GM12878 (cell line): Measurements from ENCODE around the gene PIAS2. TPM values are rescaled to one million over a fixed set of nuclear protein-coding genes. Genes with fewer than 3 reads are reported as not detected.

Source experiments
- ATF3 ChIP-seq: IDR thresholded peaks from 2 replicates; pipeline ENCODE4 v1.6.1; 2011; ENCODE audit warnings: low read depth, mild to moderate bottlenecking, low read length, moderate library complexity, borderline replicate concordance; ENCODE audit errors: extremely low read depth
- BCL3 ChIP-seq: IDR thresholded peaks from 2 replicates; pipeline ENCODE4 v1.6.1; 2011; ENCODE audit warnings: borderline replicate concordance, low read depth, mild to moderate bottlenecking, moderate library complexity, low read length; ENCODE audit not compliant: insufficient read depth, poor library complexity, severe bottlenecking
- GABPA ChIP-seq: IDR thresholded peaks from 2 replicates; pipeline ENCODE4 v1.6.1; 2014; ENCODE audit warnings: antibody characterized with exemption, low read depth, mild to moderate bottlenecking, inconsistent platforms
- HCFC1 ChIP-seq: fragments of 150-350 bp; IDR thresholded peaks from 2 replicates; pipeline ENCODE4 v1.6.1; 2014; ENCODE audit warnings: low read length
- MAX ChIP-seq: IDR thresholded peaks from 2 replicates; pipeline ENCODE4 v1.6.1; 2012; ENCODE audit warnings: low read depth, low read length, improper control_type of control experiment
- NKRF ChIP-seq: fragments of 450-650 bp; conservative IDR thresholded peaks from 2 replicates; pipeline ENCODE4 v1.6.1; 2017; ENCODE audit warnings: mild to moderate bottlenecking, moderate library complexity
- NR2F1 ChIP-seq: fragments of 450-650 bp; conservative IDR thresholded peaks from 2 replicates; pipeline ENCODE4 v1.6.1; 2017; ENCODE audit warnings: mild to moderate bottlenecking
- PAX5 ChIP-seq: IDR thresholded peaks from 2 replicates; pipeline ENCODE4 v1.6.1; 2011; ENCODE audit warnings: low read depth, low read length, borderline replicate concordance
- RB1 ChIP-seq: fragments of 450-650 bp; formaldehyde crosslinking; IDR thresholded peaks from 2 replicates; pipeline ENCODE4 v1.6.1; 2017; ENCODE audit warnings: mild to moderate bottlenecking, borderline replicate concordance
- RELB ChIP-seq: fragments of 450-650 bp; IDR thresholded peaks from 2 replicates; pipeline ENCODE4 v1.6.1; 2017; ENCODE audit warnings: low read depth, mild to moderate bottlenecking, moderate library complexity
- SKIL ChIP-seq: fragments of 450-650 bp; IDR thresholded peaks from 2 replicates; pipeline ENCODE4 v1.6.1; 2017; ENCODE audit warnings: mild to moderate bottlenecking, low read depth, inconsistent platforms; ENCODE audit not compliant: poor library complexity, severe bottlenecking
- SMAD5 ChIP-seq: IDR thresholded peaks from 2 replicates; pipeline ENCODE4 v1.6.1; 2016; ENCODE audit warnings: antibody characterized with exemption, low read depth
- SMC3 ChIP-seq: IDR thresholded peaks from 2 replicates; pipeline ENCODE4 v1.6.1; 2011; ENCODE audit warnings: low read length, improper control_type of control experiment, borderline replicate concordance
- SP1 ChIP-seq: IDR thresholded peaks from one replicate; pipeline ENCODE4 v1.6.1; 2011; ENCODE audit warnings: low read depth, low read length
- USF1 ChIP-seq: IDR thresholded peaks from 2 replicates; pipeline ENCODE4 v1.6.1; 2011; ENCODE audit warnings: borderline replicate concordance, low read depth, mild to moderate bottlenecking, moderate library complexity, mixed read lengths, low read length; ENCODE audit not compliant: insufficient read depth; ENCODE audit errors: extremely low read length
- USF2 ChIP-seq: IDR thresholded peaks from 2 replicates; pipeline ENCODE4 v1.6.1; 2011; ENCODE audit warnings: low read depth, low read length, improper control_type of control experiment, borderline replicate concordance
- ZNF217 ChIP-seq: fragments of 450-650 bp; IDR thresholded peaks from 2 replicates; pipeline ENCODE4 v1.6.1; 2017; ENCODE audit warnings: antibody characterized with exemption, mild to moderate bottlenecking
- ZNF274 ChIP-seq: IDR thresholded peaks from one replicate; pipeline ENCODE4 v1.8.0; 2011; ENCODE audit not compliant: insufficient read length, insufficient read depth
- ZNF384 ChIP-seq: IDR thresholded peaks from 2 replicates; pipeline ENCODE4 v1.6.1; 2012; ENCODE audit warnings: low read depth, mild to moderate bottlenecking, low read length, improper control_type of control experiment, borderline replicate concordance
- ZZZ3 ChIP-seq: IDR thresholded peaks from 2 replicates; pipeline ENCODE4 v1.6.1; 2011; ENCODE audit warnings: low read depth; ENCODE audit not compliant: control insufficient read depth, insufficient read length
- polyA plus RNA-seq, 11 experiments: library from polyadenylated mRNA; depleted of rRNA in 4 of 11; unstranded in 6 of 11; stranded (reverse) in 5 of 11; fragments of >200 nt; fragmentation: Nextera tagmentation in 4 of 11; fragmentation: Illumina TruSeq in 1 of 11; extraction: Ambion mirVana in 4 of 11; extraction: Trizol in 1 of 11; gene quantifications; 1 replicate in 1 of 11; 2 replicates in 10 of 11; pipeline versions ENCODE4 v1.2.1 to v1.2.3, GENCODE V29; 2011 to 2016; ENCODE audit warnings: inconsistent platforms in 2 of 11, missing spikeins in 2 of 11, low read depth in 1 of 11
- total RNA-seq, 4 experiments: library from RNA; depleted of rRNA in 3 of 4; stranded (reverse); fragments of >200 nt in 3 of 4; fragmentation: Illumina TruSeq in 1 of 4; extraction: Trizol in 1 of 4; gene quantifications; 2 replicates each; pipeline versions ENCODE4 v1.2.1 to v1.2.3, GENCODE V29; 2013 to 2021

The PIAS2 gene
- total and polyA plus RNA-seq, 10 of the 15 experiments (the other 5 are each of a cell fraction or from before 2014, with no cell fraction given) = 4.0 to 31.8 (median 22.4) TPM

- TF ChIP-seq PAX5 (peak; percentile 96), USF1 (no peak), ZNF384 (peak; percentile 88), BCL3 (no peak), ATF3 (no peak), SMC3 (no peak), SP1 (peak; percentile 59), MAX (no peak), NR2F1 (peak; percentile 90), HCFC1 (no peak), NKRF (0 out of 2 replicates have a peak, but pooled peaks have one; percentile 22), RELB (peak; percentile 96), SMAD5 (no peak), USF2 (no peak), ZZZ3 (no peak), GABPA (no peak), ZNF217 (peak; percentile 84; the same call in 1 of the 2 replicates), SKIL (peak; percentile 88), RB1 (no peak), ZNF274 (no peak)
Observed at GRCh38 chr18:46891742-46892214, 25.5 kb downstream of the PIAS2 start (continued).
